ENCODE measurements around the gene MORF4L1. TPM values are rescaled to one million over a fixed set of nuclear protein-coding genes. Genes with fewer than 3 reads are reported as not detected.

The MORF4L1 gene
- total RNA-seq, 1 experiment from 2014 or later = 463 TPM

DNA sequence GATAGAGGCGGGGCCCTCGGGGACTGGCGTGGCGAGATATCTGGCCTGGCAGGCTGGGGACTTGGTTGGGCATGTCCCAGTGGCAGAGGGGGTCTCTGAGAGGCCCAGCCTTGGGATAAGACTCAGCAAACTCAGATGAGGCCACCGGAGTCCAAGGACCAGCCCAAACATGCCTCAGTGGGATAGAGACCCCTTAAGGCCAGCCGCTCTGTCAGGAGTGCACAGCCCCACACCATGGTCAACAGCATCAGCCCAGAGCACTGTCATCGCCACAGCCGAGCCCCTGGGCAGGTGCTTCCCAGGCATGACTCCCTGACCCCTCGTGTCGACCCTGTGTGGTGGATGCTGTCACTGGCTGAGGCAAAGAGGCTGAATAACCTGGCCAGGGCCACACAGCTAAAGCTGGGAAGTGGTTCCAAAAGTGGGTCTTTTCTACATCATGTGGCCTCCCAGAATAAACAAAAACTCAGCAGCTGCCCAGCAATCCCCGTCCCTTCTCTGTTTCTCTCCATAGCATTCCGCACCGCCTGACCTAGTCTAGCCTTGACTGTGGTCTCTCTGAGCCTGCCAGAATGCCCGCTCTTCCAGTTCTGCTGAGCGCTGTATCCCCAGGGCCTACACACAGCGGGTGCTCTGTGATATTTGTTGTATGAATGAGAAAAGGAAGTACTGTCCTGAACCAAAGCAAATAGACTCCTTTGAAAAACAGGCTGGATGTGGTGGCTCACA lies 57.0 kb downstream of the MORF4L1 start:
- Histone ChIP-seq H3K4me3 (no peak overlapping the region), H3K36me3 (peaks cover 14% of the 10 kb centered on the region; the same call in 1 of the 2 replicates), H3K27me3 (no peaks in the 10 kb centered on the region), H3K9me3 (no peaks in the 10 kb centered on the region)
- no peak for DNase-seq

- H3K4me3 ChIP-seq = no peak overlapping the region
- H3K36me3 ChIP-seq = peaks cover 8% of the 10 kb centered on the region; the same call in 1 of the 2 replicates
- no peaks in the 10 kb centered on the region for H3K9me3 ChIP-seq
- no peaks in the 10 kb centered on the region for H3K27me3 ChIP-seq
- DNase-seq = peak; percentile 86
Observed at GRCh38 chr15:78930577-78931388, 58.1 kb downstream of the MORF4L1 start.

DNA sequence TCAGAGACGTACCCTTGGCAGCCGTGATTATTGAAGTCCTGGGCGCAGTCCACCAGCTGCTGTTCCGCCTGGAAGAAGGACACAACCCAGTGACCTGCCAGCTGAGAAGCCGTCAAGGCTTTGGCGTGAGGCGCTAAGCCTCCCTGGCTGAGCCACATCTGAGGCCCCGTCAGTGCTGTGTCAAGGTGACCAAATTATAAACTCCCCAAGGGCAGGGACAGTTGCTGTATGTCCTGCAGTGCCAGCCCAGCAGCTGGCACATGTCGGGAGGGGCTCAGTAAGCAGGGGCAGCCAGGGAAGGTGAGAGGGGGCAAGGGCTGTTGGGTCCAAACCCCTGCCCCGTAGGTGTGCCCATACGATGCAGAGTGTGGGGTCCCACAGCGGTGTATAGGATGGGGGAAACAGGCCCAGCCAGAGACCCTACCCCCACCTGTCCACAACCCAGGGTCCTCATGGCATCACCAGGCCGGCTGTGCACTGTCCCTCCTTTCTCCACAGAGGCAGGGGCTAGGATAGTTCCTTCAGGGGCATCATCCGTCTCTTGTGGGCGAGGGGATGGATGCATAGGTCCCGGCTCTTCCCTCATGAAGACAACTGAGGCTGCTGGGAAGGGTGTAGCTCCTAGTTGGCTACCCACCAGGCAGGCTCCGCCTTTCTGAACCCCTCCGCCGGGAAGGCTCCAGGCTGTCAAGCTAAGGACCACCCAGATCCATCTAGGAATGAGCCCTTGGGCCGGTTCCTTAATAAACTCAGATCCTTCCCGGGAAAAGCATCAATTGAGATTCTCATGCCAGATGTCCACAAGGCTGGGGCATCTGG lies 59.0 kb downstream of the MORF4L1 start:
- DNase-seq = no peak

GRCh38 chr15:78932258-78932808 lies 59.6 kb downstream of the MORF4L1 start:
- no peak overlapping the region for H3K4me3 ChIP-seq
- H3K9me3 ChIP-seq = no peaks in the 10 kb centered on the region
- no peak for DNase-seq
- H3K27me3 ChIP-seq = no peaks in the 10 kb centered on the region
- H3K36me3 ChIP-seq = no peaks in the 10 kb centered on the region; the same call in 1 of the 2 replicates

More for the DNA sequence above, 59.0 kb downstream of the MORF4L1 start:
- Histone ChIP-seq H3K36me3 (no peaks in the 10 kb centered on the region; the same call in 1 of the 2 replicates), H3K9me3 (no peaks in the 10 kb centered on the region), H3K4me3 (no peak overlapping the region), H3K27me3 (no peaks in the 10 kb centered on the region)

DNA sequence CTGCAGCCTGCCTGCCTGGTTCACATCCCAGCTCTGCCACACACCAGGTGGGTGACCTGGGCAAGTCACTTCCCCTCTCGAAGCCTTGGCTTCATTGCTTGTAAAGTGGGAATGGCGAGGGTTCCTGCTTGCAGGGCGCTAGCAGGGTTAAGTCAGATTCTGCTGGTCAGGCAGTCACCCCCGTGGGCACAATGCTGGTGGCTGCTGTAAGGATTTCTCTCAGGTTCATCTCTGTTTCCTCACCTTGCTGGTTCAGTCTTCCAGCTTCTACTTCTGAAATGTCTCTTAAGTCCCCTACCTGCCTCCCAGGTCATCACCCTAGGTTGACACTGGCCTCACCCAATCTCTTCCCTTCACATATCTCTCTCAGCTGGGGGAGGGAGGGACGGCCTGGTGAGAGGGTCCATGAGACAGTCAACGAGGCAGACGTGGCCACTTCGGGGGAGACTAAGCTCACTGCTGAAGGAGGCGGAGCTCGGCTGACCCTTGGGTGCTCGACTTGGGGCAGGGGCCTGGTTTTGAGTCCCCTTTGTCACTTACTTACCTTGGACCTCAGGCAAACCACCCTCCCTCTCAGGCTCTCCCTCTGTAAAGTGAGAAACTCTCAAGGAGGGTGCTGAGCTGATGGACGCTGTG lies 60.6 kb downstream of the MORF4L1 start:
- no peak for DNase-seq
- Histone ChIP-seq H3K36me3 (no peaks in the 10 kb centered on the region; the same call in 1 of the 2 replicates), H3K27me3 (no peaks in the 10 kb centered on the region), H3K9me3 (no peaks in the 10 kb centered on the region), H3K4me3 (no peak overlapping the region)

- Histone ChIP-seq H3K27me3 (no peaks in the 10 kb centered on the region; the same call in 1 of the 2 replicates), H3K4me3 (no peak overlapping the region), H3K36me3 (no peaks in the 10 kb centered on the region; the same call in 1 of the 2 replicates), H3K9me3 (no peaks in the 10 kb centered on the region)
- DNase-seq = peak; percentile 56
Observed at GRCh38 chr15:78933823-78934654, 61.3 kb downstream of the MORF4L1 start.

- H3K27me3 ChIP-seq = no peaks in the 10 kb centered on the region; the same call in 1 of the 2 replicates
- H3K9me3 ChIP-seq = no peaks in the 10 kb centered on the region
- DNase-seq = no peak
- H3K4me3 ChIP-seq = no peak overlapping the region
- no peaks in the 10 kb centered on the region; the same call in 1 of the 2 replicates for H3K36me3 ChIP-seq
Observed at GRCh38 chr15:78934655-78935023, 61.9 kb downstream of the MORF4L1 start.

DNA sequence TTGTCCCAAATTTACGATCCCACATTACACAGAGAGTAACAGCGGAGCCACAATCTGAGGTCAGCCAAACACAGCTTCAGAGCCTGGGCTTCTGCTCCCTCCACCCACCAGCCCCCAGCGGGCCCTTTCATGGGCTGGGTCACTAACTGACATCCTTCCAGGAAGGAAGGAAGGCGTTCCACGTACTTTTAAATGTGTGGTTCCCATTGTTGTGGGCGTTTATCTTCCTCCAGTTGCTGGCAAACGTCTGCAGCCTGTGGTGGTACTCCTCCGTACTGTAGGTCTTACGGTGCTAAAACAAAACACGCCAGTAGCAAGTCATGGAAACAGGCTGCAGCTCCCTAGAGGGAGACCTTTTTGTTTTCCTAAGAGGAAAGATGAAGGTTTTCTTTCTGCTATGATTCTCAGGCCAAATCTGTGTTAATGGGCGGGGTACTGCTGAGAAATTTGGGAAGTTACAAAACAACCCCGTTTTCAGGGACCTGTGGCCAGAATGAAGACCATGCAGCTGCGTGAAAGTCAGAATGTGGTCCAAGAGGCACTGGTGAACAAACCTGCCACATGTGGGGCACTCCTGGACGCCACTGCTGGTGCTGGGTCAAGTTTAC lies 64.5 kb downstream of the MORF4L1 start:
- H3K4me3 ChIP-seq = no peak overlapping the region
- DNase-seq = no peak
- H3K36me3 ChIP-seq = no peaks in the 10 kb centered on the region; the same call in 1 of the 2 replicates
- no peaks in the 10 kb centered on the region; the same call in 1 of the 2 replicates for H3K27me3 ChIP-seq
- H3K9me3 ChIP-seq = no peaks in the 10 kb centered on the region

GRCh38 chr15:78938658-78939488 lies 66.2 kb downstream of the MORF4L1 start:
- H3K4me3 ChIP-seq = no peak overlapping the region
- no peaks in the 10 kb centered on the region; the same call in 1 of the 2 replicates for H3K27me3 ChIP-seq
- no peak for DNase-seq
- no peaks in the 10 kb centered on the region for H3K9me3 ChIP-seq
- H3K36me3 ChIP-seq = no peaks in the 10 kb centered on the region; the same call in 1 of the 2 replicates

DNA sequence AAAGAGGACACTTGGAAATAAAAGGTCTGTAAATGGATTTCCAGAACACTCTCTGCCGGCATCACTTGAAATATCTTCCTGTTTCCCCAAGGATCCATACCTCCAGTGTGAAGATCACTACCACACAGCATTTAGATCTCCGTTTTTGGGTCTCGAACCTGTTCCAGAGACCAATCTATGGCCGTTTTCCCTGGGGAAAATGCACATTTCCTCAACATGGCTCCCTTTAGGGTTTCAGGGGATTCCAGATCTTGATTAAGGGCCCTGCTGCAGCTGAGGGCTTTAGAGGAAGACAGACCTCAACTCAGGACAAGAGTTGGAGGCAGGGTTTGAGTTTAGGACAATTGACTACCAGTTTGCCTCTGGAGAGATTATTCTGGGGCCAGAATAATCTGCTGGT lies 70.1 kb downstream of the MORF4L1 start:
- no peak for DNase-seq
- H3K9me3 ChIP-seq = no peaks in the 10 kb centered on the region

DNA sequence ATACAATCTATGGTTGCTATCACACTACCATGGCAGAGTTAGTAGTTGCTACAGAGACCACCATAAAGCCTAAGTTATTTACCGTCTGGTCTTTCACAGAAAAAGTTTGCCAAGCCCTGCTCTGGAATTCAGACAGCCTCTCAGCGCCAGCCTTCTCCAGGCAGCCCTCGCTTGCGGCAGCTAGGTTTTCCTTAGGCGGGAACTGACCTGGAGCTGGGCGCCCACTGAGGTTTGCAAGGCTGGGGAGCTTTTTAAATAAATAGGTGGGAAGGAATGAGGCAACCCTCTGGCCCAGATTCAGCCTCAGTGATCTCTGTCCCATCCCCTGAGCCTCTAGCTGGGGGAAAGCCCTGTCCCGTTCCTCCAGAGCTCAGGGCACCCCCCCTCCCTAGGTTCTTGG lies 71.0 kb downstream of the MORF4L1 start:
- peaks cover 7% of the 10 kb centered on the region for H3K27me3 ChIP-seq
- no peak overlapping the region for H3K4me3 ChIP-seq
- no peak for DNase-seq
- no peaks in the 10 kb centered on the region for H3K36me3 ChIP-seq
- no peaks in the 10 kb centered on the region for H3K9me3 ChIP-seq

More for the DNA sequence above, 70.1 kb downstream of the MORF4L1 start:
- H3K36me3 ChIP-seq = no peaks in the 10 kb centered on the region
- H3K27me3 ChIP-seq = peaks cover 7% of the 10 kb centered on the region
- H3K4me3 ChIP-seq = no peak overlapping the region

DNA sequence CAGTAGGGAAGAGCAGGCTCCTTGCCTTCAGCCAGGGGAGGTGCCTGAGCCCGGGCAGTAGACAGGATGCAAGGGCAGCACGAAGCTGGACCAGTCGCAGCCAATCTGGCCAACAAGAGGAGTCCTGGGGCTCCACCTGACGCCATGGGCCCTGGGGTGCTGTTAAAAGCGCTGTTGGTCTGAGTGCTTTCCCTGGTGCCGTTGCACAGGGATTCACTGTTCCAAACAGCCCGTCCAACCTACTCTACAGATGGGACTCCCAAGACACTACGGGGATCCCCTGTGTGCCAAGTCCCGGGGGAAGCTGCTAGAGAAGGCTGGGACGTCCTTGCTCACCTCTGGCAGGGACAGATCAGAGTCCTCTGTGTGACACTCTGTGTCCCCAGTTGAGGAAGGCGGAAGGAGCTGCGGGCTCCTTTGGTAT lies 71.5 kb downstream of the MORF4L1 start:
- Histone ChIP-seq H3K9me3 (no peaks in the 10 kb centered on the region), H3K27me3 (peaks cover 7% of the 10 kb centered on the region), H3K4me3 (peak overlapping the region; percentile 47), H3K36me3 (no peaks in the 10 kb centered on the region)
- no peak for DNase-seq

DNA sequence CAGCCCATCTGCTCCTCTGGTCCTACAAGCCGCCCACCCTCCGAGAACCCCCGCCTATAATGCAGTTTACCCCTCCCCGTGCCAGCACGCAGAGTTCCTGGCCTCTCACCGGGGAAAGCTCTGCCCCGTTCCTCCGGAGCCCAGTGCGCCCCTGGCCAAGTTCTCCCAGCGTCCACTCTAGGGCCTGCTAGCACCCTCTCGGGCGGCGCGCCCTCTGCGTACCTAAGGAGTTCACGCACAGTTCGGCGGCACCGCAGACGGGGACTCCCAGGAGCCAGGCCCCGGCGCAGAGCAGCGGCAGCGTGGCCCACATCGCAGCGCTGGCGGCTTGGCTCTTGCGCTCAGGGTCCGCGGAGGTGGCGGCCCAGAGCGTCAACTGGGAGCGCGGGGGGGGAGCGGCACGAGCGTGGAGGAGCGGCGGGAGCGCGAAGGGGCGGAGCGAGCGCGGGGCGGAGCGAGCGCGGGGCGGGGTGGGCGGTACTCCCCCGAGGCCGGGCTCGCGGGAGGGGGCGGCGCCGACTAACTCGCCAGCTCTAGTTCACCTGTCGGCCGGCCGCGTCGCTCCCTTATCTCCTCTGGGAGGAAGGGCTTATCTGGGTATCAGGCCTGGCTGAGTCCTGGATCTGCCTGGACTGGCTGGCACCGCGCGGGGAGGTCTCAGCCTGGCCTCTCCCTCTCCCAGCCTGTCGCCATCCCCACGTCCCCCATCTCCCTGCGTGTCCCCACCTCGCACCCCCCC lies 72.1 kb downstream of the MORF4L1 start, which contains the start of gene CTSH:
CTSH (minus strand) TSS at position 378 of the 739 bp plus-strand sequence; CDS start at position 313, 65 bp downstream.
- Histone ChIP-seq H3K36me3 (no peaks in the 10 kb centered on the region), H3K9me3 (no peaks in the 10 kb centered on the region), H3K4me3 (peak within 1 kb of the TSS; percentile 47), H3K27me3 (peaks cover 7% of the 10 kb centered on the region)
- DNase-seq = peak; percentile 67
